ENCODE data around the gene ADGRG4. TPM values are rescaled to one million over a fixed set of nuclear protein-coding genes. Genes with fewer than 3 reads are reported as not detected.

The ADGRG4 gene
- total RNA-seq, 1 donor from 2014 or later: 0.13 TPM

DNA sequence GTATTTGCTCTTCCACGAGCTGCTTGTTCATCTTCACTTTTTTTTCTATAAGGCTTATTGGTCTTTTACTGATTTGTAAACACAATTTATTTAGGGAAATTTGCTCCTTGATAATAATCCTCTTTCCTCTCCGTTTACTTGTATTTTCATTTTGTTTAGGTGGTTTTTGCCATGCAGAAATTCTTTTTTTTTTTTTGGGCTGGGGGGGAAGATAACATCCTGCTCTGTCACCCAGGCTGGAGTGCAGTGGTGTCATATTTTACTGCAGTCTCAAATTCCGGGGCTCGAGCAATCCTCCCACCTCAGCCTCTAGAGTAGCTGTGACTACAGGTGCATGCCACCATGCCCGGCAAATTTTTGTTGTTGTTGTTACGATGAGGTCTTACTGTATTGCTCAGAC is 155.4 kb downstream of the ADGRG4 start:
- no peak for DNase-seq (ENCODE audit: low spot score)
- no peak for ATAC-seq

DNA sequence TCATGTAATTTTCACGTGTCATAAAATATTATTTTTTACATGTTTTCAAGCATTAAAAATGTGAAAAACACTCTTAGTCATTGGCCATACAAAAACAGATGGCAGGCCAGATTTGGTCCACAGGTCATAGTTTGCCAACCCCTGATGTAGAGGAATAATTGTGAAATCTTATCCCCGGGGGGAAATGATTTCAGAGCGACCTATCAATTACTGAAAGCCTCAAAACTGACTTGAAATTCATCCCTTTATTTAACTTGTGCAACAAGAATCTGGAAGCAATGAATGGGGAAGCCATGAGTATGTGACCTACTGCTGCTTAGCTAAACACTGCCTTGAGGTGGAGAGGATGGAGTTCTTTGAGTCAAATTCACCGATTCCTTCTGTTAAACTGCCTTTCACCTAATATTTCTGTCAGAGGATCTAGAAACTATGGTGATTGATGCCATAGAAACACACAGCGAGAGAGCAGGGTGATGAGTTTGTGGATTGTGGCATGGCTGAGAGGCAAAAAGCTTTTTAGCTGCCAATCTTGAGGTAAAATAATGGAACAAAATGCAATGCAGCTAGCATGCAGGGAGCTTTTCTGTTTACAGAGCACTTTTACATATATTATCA is 156.6 kb downstream of the ADGRG4 start:
- no peak for DNase-seq (ENCODE audit: low spot score)
- no peak for ATAC-seq

DNA sequence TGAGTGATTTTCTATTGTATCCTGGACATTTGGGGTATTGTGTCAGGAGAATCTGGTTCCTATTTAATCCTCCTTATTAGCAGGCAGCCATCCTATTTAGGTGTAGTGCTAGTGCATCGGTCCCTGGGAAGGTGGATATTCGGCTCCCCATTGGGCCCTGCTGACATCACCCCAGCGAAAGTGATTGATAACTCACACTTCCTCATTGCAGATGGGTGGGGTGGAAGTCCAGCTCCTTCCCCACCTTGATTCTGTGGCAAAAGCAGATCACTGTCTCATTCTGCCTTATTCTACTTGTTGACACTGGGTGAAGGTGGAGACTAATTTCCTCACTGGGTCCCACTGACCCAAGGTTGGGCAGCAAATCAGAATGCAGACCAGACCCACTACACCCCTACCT is 163.8 kb downstream of the ADGRG4 start:
- DNase-seq (ENCODE audit: low spot score) (no peak), ATAC-seq (no peak)

Other genes with a start within 250 kb of the ADGRG4 start
- gene FHL1, start 153.4 kb upstream of the ADGRG4 start, total RNA-seq: 10.6 TPM
- 2.8 TPM for gene MAP7D3, start 49.6 kb upstream of the ADGRG4 start, total RNA-seq
- gene BRS3, start 187.0 kb downstream of the ADGRG4 start, total RNA-seq: not detected
- gene HTATSF1, start 196.6 kb downstream of the ADGRG4 start, total RNA-seq: 9.9 TPM
- gene VGLL1, start 231.3 kb downstream of the ADGRG4 start, total RNA-seq: not detected

Measured in left lobe of liver (tissue), 2 donors.